HEK293 (cell line): Measurements from ENCODE around the gene RAB40C.
A peak's percentile ranks its signal among the peaks of the same experiment; 100 is the strongest.

Source experiments
- CTCF ChIA-PET: fragments of 350-600 bp; formaldehyde crosslinking; extraction: SDS; loops from one replicate; lab custom pipeline; 2021; ENCODE audit warnings: antibody characterized with exemption; lab: Yijun Ruan, JAX
- POLR2A ChIA-PET: fragments of 300-600 bp; formaldehyde crosslinking; extraction: SDS; loops from one replicate; lab custom pipeline; 2020; ENCODE audit warnings: antibody characterized with exemption, inconsistent platforms; lab: Yijun Ruan, JAX
- H3K27ac ChIP-seq: fragments of 200-500 bp; sonication (Bioruptor generic); 2 replicates; pipeline ENCODE4 v1.5.1; 2014; ENCODE audit warnings: low read depth, low read length, control low read depth, inconsistent platforms; ENCODE audit errors: extremely low read depth
- H3K36me3 ChIP-seq, 2 experiments: fragments of 200-500 bp in 1 of 2; sonication (Bioruptor generic) in 1 of 2; 1 replicate in 1 of 2; 2 replicates in 1 of 2; pipeline ENCODE4 v1.5.1; 2014 to 2017; ENCODE audit warnings: inconsistent platforms in 2 of 2, low read length in 2 of 2; ENCODE audit not compliant: control insufficient read depth in 2 of 2, insufficient read depth in 1 of 2
- H3K4me1 ChIP-seq: fragments of 200-500 bp; sonication (Bioruptor generic); 2 replicates; pipeline ENCODE4 v1.5.1; 2014; ENCODE audit warnings: mild to moderate bottlenecking, low read length, inconsistent platforms; ENCODE audit not compliant: control insufficient read depth, insufficient read depth
- H3K4me3 ChIP-seq: 2 replicates; pipeline ENCODE4 v1.5.1; 2011; ENCODE audit warnings: low read depth, mild to moderate bottlenecking, control low read depth, low read length, moderate library complexity
- H3K9me3 ChIP-seq: fragments of 200-500 bp; sonication (Bioruptor generic); 2 replicates; pipeline ENCODE4 v1.5.1; 2014; ENCODE audit warnings: low read depth, low read length, inconsistent platforms; ENCODE audit not compliant: control insufficient read depth, insufficient read depth
- EGR2 ChIP-seq: fragments of 450-650 bp; formaldehyde crosslinking; IDR thresholded peaks from 2 replicates; pipeline ENCODE4 v1.5.1; 2016; ENCODE audit warnings: low read depth, missing biosample characterization, missing genetic modification characterization
- HOXA7 ChIP-seq: sonication (generic); formaldehyde crosslinking; IDR thresholded peaks from 2 replicates; pipeline ENCODE4 v1.8.1; 2022; ENCODE audit warnings: missing genetic modification reagents, borderline replicate concordance
- KLF16 ChIP-seq: fragments of 450-650 bp; formaldehyde crosslinking; IDR thresholded peaks from 2 replicates; pipeline ENCODE4 v1.5.1; 2017; ENCODE audit warnings: missing biosample characterization, missing genetic modification characterization
- KLF9 ChIP-seq: fragments of 450-650 bp; formaldehyde crosslinking; IDR thresholded peaks from 2 replicates; pipeline ENCODE4 v1.5.1; 2016; ENCODE audit warnings: missing biosample characterization, missing genetic modification characterization, low read depth
- RBAK ChIP-seq: fragments of 450-650 bp; formaldehyde crosslinking; IDR thresholded peaks from 2 replicates; pipeline ENCODE4 v1.5.1; 2016; ENCODE audit warnings: missing biosample characterization, missing genetic modification characterization
- SP2 ChIP-seq: fragments of 450-650 bp; formaldehyde crosslinking; IDR thresholded peaks from 2 replicates; pipeline ENCODE4 v1.5.1; 2016; ENCODE audit warnings: missing biosample characterization, missing genetic modification characterization
- SP3 ChIP-seq: fragments of 450-650 bp; formaldehyde crosslinking; IDR thresholded peaks from 2 replicates; pipeline ENCODE4 v1.5.1; 2016; ENCODE audit warnings: missing biosample characterization, missing genetic modification characterization
- ZBTB20 ChIP-seq: fragments of 450-650 bp; formaldehyde crosslinking; IDR thresholded peaks from 2 replicates; pipeline ENCODE4 v1.5.1; 2016; ENCODE audit warnings: missing biosample characterization, missing genetic modification characterization
- ZBTB8A ChIP-seq: fragments of 450-650 bp; formaldehyde crosslinking; IDR thresholded peaks from 2 replicates; pipeline ENCODE4 v1.5.1; 2016; ENCODE audit warnings: missing biosample characterization, missing genetic modification characterization
- ZFHX2 ChIP-seq: fragments of 450-650 bp; formaldehyde crosslinking; conservative IDR thresholded peaks from 2 replicates; pipeline ENCODE4 v1.5.1; 2016; ENCODE audit warnings: missing biosample characterization, missing genetic modification characterization
- ZFP3 ChIP-seq: fragments of 450-650 bp; formaldehyde crosslinking; IDR thresholded peaks from 2 replicates; pipeline ENCODE4 v1.5.1; 2016; ENCODE audit warnings: low read depth, missing biosample characterization, missing genetic modification characterization
- ZNF202 ChIP-seq: fragments of 450-650 bp; formaldehyde crosslinking; IDR thresholded peaks from 2 replicates; pipeline ENCODE4 v1.5.1; 2016; ENCODE audit warnings: missing biosample characterization, missing genetic modification characterization, borderline replicate concordance
- ZNF23 ChIP-seq: fragments of 450-650 bp; formaldehyde crosslinking; IDR thresholded peaks from 2 replicates; pipeline ENCODE4 v1.5.1; 2016; ENCODE audit warnings: missing biosample characterization, missing genetic modification characterization, borderline replicate concordance
- ZNF302 ChIP-seq: fragments of 450-650 bp; formaldehyde crosslinking; IDR thresholded peaks from 2 replicates; pipeline ENCODE4 v1.5.1; 2016; ENCODE audit warnings: missing biosample characterization, missing genetic modification characterization, low read depth
- ZNF335 ChIP-seq: fragments of 450-650 bp; formaldehyde crosslinking; conservative IDR thresholded peaks from 2 replicates; pipeline ENCODE4 v1.5.1; 2016; ENCODE audit warnings: missing biosample characterization, missing genetic modification characterization
- ZNF530 ChIP-seq: fragments of 450-650 bp; formaldehyde crosslinking; IDR thresholded peaks from 2 replicates; pipeline ENCODE4 v1.5.1; 2016; ENCODE audit warnings: low read depth, missing biosample characterization, missing genetic modification characterization
- ZNF596 ChIP-seq: fragments of 450-650 bp; IDR thresholded peaks from 2 replicates; pipeline ENCODE4 v1.5.0; 2018; ENCODE audit warnings: missing biosample characterization, mild to moderate bottlenecking, missing genetic modification characterization, moderate library complexity
- ZNF76 ChIP-seq: fragments of 450-650 bp; formaldehyde crosslinking; IDR thresholded peaks from 2 replicates; pipeline ENCODE4; 2016; ENCODE audit warnings: low read depth, missing biosample characterization, missing genetic modification characterization, borderline replicate concordance
- ZNF777 ChIP-seq: fragments of 450-650 bp; formaldehyde crosslinking; IDR thresholded peaks from 2 replicates; pipeline ENCODE4 v1.5.1; 2017; ENCODE audit warnings: missing biosample characterization, missing genetic modification characterization, borderline replicate concordance
- ZSCAN16 ChIP-seq: fragments of 450-650 bp; formaldehyde crosslinking; IDR thresholded peaks from 2 replicates; pipeline ENCODE4 v1.5.1; 2016; ENCODE audit warnings: missing biosample characterization, missing genetic modification characterization
- ZSCAN5A ChIP-seq: fragments of 450-650 bp; formaldehyde crosslinking; IDR thresholded peaks from 2 replicates; pipeline ENCODE4 v1.5.1; 2016; ENCODE audit warnings: missing biosample characterization, missing genetic modification characterization
- TF ChIP-seq, protein P1 (sequence below): fragments of 450-650 bp; formaldehyde crosslinking; IDR thresholded peaks from 2 replicates; pipeline ENCODE4 v1.5.1; 2016; ENCODE audit warnings: missing biosample characterization, missing genetic modification characterization
- TF ChIP-seq, protein P2 (sequence below): fragments of 450-650 bp; formaldehyde crosslinking; conservative IDR thresholded peaks from 2 replicates; pipeline ENCODE4 v1.5.1; 2016; ENCODE audit warnings: low read depth, missing biosample characterization, missing genetic modification characterization
- TF ChIP-seq, protein P3 (sequence below): fragments of 450-650 bp; formaldehyde crosslinking; IDR thresholded peaks from 2 replicates; pipeline ENCODE4 v1.5.1; 2017; ENCODE audit warnings: missing biosample characterization, missing genetic modification characterization
- TF ChIP-seq, protein P4 (sequence below): IDR thresholded peaks from 2 replicates; pipeline ENCODE4 v1.6.1; 2011; ENCODE audit warnings: mild to moderate bottlenecking, low read depth, low read length, borderline replicate concordance

The RAB40C gene

DNA sequence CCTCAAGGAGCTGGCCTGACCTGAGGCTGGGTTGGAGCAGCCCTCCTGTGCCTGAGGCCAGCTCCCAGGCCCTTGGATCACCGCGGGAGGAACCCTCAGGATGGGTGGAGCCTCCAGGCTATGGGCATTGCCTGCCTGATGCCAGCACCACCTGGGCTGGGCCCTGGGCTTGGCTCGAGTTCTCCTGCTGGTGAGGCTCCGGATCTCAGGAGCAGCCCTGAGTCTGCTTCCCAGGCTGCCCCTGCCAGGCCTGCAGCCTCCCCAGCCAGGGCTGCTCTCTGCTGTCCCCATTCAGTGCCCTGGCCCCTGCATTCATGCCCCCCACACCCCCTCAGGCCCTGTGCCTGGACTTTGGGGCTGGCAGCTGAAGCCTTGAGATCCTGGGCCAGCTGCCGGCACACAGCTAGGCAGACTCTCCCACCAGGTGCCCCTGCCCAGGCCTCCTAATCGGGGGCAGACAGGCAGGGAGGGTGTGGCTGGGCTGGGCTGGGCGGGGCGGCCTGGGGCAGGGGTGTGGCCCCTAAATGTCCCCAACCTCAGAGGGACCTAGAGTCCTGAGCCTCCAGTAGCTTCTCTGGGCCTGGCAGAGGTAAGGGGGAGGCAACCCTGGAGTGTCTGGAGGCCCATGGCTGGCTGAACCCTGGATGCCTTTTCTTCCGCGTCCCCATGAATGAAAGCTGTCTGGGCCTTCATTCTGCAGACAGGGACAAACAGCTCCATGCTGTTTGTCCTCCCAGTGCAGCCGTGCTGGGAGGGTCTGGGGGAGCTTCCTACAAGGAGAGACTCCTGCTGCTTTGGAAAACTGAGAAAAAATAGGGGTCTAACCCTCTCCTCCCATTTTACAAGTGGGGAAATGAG is 21.2 kb upstream of the RAB40C start (continued):
- no peak for TF ChIP-seq ZSCAN5A
- TF ChIP-seq ZNF202 (tag by site-specific recombination) = no peak
- TF ChIP-seq ZNF596 = no peak
- peak; percentile 87 for TF ChIP-seq KLF9 (tag by site-specific recombination)

- H3K9me3 ChIP-seq = no peaks in the 10 kb centered on the region
- peak within 1 kb of the TSS; percentile 89 for H3K27ac ChIP-seq
- ChIA-PET CTCF (no interaction called here), POLR2A (interaction anchor here (0.5 to 1.2 kb wide), 3 partner anchors 19 to 199 kb away, joined by 3 to 4 read pairs (median 4); no protein-coding TSS in a partner anchor)
- peaks cover 10% of the 10 kb centered on the region for H3K4me1 ChIP-seq
- peaks cover 0 to 28% of the 10 kb centered on the region in 2 experiments; a peak in 1 of 3 replicates for H3K36me3 ChIP-seq
- H3K4me3 ChIP-seq = peak within 1 kb of the TSS; percentile 60
- TF ChIP-seq SP3 (peak; percentile 16; the same call in 1 of the 2 replicates), KLF16 (tag by site-specific recombination) (0 out of 2 replicates have a peak, but pooled peaks have one; percentile 20), ZNF530 (tag by site-specific recombination) (no peak), ZNF202 (tag by site-specific recombination) (no peak), KLF9 (tag by site-specific recombination) (peak; percentile 69), RBAK (tag by site-specific recombination) (no peak), ZBTB8A (peak; percentile 19; the same call in 1 of the 2 replicates), ZNF777 (no peak), ZNF302 (tag by site-specific recombination) (no peak), ZNF23 (no peak), ZFHX2 (peak; percentile 47; the same call in 1 of the 2 replicates), ZNF335 (peak; percentile 21), HOXA7 (no peak), ZNF76 (tag by site-specific recombination) (peak; percentile 41; the same call in 1 of the 2 replicates), ZFP3 (no peak), ZNF596 (0 out of 2 replicates have a peak, but pooled peaks have one; percentile 10), SP2 (tag by site-specific recombination) (peak; percentile 59), EGR2 (tag by site-specific recombination) (0 out of 2 replicates have a peak, but pooled peaks have one; percentile 20), ZBTB20 (tag by site-specific recombination) (peak; percentile 54; the same call in 1 of the 2 replicates), ZSCAN16 (tag by site-specific recombination) (no peak)
- TF ChIP-seq, protein P1, sequence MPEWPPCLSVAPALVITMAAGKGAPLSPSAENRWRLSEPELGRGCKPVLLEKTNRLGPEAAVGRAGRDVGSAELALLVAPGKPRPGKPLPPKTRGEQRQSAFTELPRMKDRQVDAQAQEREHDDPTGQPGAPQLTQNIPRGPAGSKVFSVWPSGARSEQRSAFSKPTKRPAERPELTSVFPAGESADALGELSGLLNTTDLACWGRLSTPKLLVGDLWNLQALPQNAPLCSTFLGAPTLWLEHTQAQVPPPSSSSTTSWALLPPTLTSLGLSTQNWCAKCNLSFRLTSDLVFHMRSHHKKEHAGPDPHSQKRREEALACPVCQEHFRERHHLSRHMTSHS (tag by site-specific recombination) = no peak
- TF ChIP-seq, protein P2, sequence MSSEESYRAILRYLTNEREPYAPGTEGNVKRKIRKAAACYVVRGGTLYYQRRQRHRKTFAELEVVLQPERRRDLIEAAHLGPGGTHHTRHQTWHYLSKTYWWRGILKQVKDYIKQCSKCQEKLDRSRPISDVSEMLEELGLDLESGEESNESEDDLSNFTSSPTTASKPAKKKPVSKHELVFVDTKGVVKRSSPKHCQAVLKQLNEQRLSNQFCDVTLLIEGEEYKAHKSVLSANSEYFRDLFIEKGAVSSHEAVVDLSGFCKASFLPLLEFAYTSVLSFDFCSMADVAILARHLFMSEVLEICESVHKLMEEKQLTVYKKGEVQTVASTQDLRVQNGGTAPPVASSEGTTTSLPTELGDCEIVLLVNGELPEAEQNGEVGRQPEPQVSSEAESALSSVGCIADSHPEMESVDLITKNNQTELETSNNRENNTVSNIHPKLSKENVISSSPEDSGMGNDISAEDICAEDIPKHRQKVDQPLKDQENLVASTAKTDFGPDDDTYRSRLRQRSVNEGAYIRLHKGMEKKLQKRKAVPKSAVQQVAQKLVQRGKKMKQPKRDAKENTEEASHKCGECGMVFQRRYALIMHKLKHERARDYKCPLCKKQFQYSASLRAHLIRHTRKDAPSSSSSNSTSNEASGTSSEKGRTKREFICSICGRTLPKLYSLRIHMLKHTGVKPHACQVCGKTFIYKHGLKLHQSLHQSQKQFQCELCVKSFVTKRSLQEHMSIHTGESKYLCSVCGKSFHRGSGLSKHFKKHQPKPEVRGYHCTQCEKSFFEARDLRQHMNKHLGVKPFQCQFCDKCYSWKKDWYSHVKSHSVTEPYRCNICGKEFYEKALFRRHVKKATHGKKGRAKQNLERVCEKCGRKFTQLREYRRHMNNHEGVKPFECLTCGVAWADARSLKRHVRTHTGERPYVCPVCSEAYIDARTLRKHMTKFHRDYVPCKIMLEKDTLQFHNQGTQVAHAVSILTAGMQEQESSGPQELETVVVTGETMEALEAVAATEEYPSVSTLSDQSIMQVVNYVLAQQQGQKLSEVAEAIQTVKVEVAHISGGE = peak; percentile 86
- TF ChIP-seq, protein P3, sequence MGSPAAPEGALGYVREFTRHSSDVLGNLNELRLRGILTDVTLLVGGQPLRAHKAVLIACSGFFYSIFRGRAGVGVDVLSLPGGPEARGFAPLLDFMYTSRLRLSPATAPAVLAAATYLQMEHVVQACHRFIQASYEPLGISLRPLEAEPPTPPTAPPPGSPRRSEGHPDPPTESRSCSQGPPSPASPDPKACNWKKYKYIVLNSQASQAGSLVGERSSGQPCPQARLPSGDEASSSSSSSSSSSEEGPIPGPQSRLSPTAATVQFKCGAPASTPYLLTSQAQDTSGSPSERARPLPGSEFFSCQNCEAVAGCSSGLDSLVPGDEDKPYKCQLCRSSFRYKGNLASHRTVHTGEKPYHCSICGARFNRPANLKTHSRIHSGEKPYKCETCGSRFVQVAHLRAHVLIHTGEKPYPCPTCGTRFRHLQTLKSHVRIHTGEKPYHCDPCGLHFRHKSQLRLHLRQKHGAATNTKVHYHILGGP (tag by site-specific recombination) = no peak
- TF ChIP-seq, protein P4, sequence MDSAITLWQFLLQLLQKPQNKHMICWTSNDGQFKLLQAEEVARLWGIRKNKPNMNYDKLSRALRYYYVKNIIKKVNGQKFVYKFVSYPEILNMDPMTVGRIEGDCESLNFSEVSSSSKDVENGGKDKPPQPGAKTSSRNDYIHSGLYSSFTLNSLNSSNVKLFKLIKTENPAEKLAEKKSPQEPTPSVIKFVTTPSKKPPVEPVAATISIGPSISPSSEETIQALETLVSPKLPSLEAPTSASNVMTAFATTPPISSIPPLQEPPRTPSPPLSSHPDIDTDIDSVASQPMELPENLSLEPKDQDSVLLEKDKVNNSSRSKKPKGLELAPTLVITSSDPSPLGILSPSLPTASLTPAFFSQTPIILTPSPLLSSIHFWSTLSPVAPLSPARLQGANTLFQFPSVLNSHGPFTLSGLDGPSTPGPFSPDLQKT = no peak
Observed at GRCh38 chr16:569445-570254, 20.2 kb upstream of the RAB40C start, which contains the start of gene PIGQ. PIGQ (plus strand) TSS chr16:569968; CDS start chr16:574075, 4,107 bp downstream.
